Testis (tissue), 2 donors: ENCODE measurements around the gene MRAP2.

ENCODE experiments used
- POLR2A ChIP-seq: fragments of 450-650 bp; IDR thresholded peaks from one replicate; pipeline ENCODE4 v1.6.1; 2017; ENCODE audit warnings: antibody characterized with exemption, mild to moderate bottlenecking, moderate library complexity
- TF ChIP-seq, protein P1 (sequence below), 3 experiments: fragments of 450-650 bp in 2 of 3; fragments of 200-600 bp in 1 of 3; sonication (generic) in 1 of 3; IDR thresholded peaks; one replicate each; pipeline ENCODE4 v1.5.1; 2016 to 2019; ENCODE audit warnings: antibody characterized with exemption in 3 of 3, mild to moderate bottlenecking in 2 of 3, moderate library complexity in 1 of 3

DNA sequence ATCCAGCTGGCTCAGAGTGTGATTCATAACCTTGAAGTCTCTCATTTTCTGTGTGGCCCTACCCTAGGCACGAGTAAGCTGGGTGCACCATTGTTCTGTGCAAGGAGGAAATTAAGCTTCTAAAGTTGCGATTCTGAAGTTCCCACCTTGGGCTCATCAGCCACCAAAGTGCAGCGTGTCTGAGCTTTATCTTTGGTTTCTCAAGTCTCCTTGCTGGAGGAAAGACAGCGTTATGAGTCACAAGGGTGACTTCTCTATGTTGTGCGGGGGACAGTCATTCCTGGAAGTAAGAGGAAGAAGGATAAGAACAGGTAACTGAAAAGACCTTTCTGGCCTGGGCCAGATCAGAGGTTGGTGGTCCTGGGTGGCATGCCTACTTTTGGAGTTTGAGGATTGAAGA, 16.8 kb downstream of the MRAP2 start:
- TF ChIP-seq, protein P1, sequence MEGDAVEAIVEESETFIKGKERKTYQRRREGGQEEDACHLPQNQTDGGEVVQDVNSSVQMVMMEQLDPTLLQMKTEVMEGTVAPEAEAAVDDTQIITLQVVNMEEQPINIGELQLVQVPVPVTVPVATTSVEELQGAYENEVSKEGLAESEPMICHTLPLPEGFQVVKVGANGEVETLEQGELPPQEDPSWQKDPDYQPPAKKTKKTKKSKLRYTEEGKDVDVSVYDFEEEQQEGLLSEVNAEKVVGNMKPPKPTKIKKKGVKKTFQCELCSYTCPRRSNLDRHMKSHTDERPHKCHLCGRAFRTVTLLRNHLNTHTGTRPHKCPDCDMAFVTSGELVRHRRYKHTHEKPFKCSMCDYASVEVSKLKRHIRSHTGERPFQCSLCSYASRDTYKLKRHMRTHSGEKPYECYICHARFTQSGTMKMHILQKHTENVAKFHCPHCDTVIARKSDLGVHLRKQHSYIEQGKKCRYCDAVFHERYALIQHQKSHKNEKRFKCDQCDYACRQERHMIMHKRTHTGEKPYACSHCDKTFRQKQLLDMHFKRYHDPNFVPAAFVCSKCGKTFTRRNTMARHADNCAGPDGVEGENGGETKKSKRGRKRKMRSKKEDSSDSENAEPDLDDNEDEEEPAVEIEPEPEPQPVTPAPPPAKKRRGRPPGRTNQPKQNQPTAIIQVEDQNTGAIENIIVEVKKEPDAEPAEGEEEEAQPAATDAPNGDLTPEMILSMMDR (IDR thresholded peaks at IDR 0.05), result no peak
- TF ChIP-seq POLR2A, result no peak
